ENCODE measurements around the gene FBXW5. TPM values are rescaled to one million over a fixed set of nuclear protein-coding genes. Genes with fewer than 3 reads are reported as not detected.
A peak's percentile ranks its signal among the peaks of the same experiment; 100 is the strongest.

Gene FBXW5, protein sequence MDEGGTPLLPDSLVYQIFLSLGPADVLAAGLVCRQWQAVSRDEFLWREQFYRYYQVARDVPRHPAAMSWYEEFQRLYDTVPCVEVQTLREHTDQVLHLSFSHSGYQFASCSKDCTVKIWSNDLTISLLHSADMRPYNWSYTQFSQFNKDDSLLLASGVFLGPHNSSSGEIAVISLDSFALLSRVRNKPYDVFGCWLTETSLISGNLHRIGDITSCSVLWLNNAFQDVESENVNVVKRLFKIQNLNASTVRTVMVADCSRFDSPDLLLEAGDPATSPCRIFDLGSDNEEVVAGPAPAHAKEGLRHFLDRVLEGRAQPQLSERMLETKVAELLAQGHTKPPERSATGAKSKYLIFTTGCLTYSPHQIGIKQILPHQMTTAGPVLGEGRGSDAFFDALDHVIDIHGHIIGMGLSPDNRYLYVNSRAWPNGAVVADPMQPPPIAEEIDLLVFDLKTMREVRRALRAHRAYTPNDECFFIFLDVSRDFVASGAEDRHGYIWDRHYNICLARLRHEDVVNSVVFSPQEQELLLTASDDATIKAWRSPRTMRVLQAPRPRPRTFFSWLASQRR
- 100 to 1,000 TPM in 3 of 4 donors, 10 to 100 TPM in 1; 96.1 to 262 (median 181) TPM for polyA plus RNA-seq
- long read RNA-seq, donor 1, transcript FBXW5-201 (9 exons, 2,274 nt), result major isoform, 33 of 165 reads
- long read RNA-seq, donor 1, partial matches to known transcripts, result 124 of 165 reads
- long read RNA-seq, donor 1, other reads (novel, unspliced or antisense), result 5 of 165 reads
- long read RNA-seq, donor 2, transcript FBXW5-201 (9 exons, 2,274 nt), result major isoform, 5 of 6 reads
- long read RNA-seq, donor 2, partial matches to known transcripts, result 0 of 6 reads
- long read RNA-seq, donor 2, other reads (novel, unspliced or antisense), result 0 of 6 reads
- long read RNA-seq, donor 3, partial matches to known transcripts, result 37 of 76 reads
- long read RNA-seq, donor 3, other reads (novel, unspliced or antisense), result 36 of 76 reads
- long read RNA-seq, donor 4, result 0 reads
- long read RNA-seq, donor 5, partial matches to known transcripts, result 5 of 8 reads
- long read RNA-seq, donor 5, other reads (novel, unspliced or antisense), result 0 of 8 reads
- long read RNA-seq, donor 6, transcript FBXW5-201 (9 exons, 2,274 nt), result major isoform, 12 of 60 reads
- long read RNA-seq, donor 6, partial matches to known transcripts, result 46 of 60 reads
- long read RNA-seq, donor 6, other reads (novel, unspliced or antisense), result 0 of 60 reads
- long read RNA-seq, donor 7, result 0 reads
- long read RNA-seq, donor 8, partial matches to known transcripts, result 0 of 2 reads
- long read RNA-seq, donor 8, other reads (novel, unspliced or antisense), result 0 of 2 reads
- long read RNA-seq, donor 9, partial matches to known transcripts, result 0 of 3 reads
- long read RNA-seq, donor 9, other reads (novel, unspliced or antisense), result 0 of 3 reads
- long read RNA-seq, donor 10, transcript FBXW5-203 (3 exons, 839 nt), result minor isoform, 6 of 32 reads
- long read RNA-seq, donor 10, transcript FBXW5-201 (9 exons, 2,274 nt), result major isoform, 11 of 32 reads
- long read RNA-seq, donor 10, partial matches to known transcripts, result 15 of 32 reads
- long read RNA-seq, donor 10, other reads (novel, unspliced or antisense), result 0 of 32 reads

DNA sequence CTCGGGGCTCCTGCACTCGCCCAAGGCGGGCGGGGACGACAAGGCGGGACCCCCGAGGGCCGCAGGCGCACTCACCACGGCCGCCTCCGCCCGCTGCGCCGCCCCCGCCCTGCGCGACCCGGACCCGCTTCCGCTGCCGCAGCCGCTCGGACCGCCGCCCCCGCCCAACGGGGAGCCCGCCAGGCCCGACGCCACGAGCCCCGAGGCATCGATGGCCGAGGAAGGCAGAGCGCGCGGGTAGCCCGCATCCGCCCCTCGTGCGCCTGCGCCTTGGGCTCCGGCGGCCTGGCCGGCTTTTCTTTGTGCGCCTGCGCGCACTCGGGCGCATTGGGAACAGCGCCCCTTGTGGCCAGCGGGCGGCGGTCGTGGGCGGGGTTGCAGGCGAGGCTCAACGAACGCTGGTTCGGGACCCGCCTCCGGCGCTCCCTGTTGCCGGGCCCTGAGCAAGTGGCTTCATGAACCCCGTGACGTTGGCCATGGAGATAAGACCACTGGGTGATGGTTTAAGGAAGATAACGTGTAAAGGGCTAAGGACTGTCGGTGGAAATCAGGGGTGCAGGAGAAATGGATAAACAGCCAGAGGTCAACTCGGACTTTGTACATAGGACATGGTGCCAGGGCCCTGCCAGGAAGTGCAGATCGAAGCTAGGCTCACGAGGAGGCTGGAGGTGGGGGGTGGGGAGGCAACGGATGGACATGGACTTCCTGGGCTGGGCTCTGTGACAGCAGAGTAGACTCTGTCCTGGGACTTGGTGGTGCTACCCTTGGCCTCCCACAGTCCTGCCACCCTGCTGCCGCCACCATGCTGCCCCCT, at the start of gene FBXW5, which contains the start of gene C8G:
FBXW5 (minus strand) TSS at position 220 of the 814 bp plus-strand sequence. CDS start 655 bp downstream, outside the sequence.
C8G (plus strand) TSS at position 725 of the 814 bp plus-strand sequence; CDS start at position 803, 78 bp downstream.
- Histone ChIP-seq H3K36me3 (ENCODE audit: control insufficient read depth in 3 of 3, insufficient read depth in 2 of 3, low read depth in 1 of 3, low read length in 3 of 3) (peaks cover 16 to 50% (median 21%) of the 10 kb centered on the region in 3 donors), H3K4me3 (ENCODE audit: low read depth in 1 of 3, low read length in 3 of 3) (peak within 1 kb of the TSS; percentile 89 to 97 (median 90)), H3K4me1 (ENCODE audit: control insufficient read depth in 3 of 3, insufficient read depth in 2 of 3, low read depth in 1 of 3, low read length in 2 of 3) (peaks cover 0 to 48% (median 6%) of the 10 kb centered on the region in 3 donors), H3K9me3 (ENCODE audit: control insufficient read depth in 2 of 2, insufficient read depth in 1 of 2, low read depth in 1 of 2, low read length in 1 of 2) (no peaks in the 10 kb centered on the region), H3K27ac (ENCODE audit: low read depth in 1 of 3, low read length in 2 of 3) (peak within 1 kb of the TSS; percentile 78 to 91 (median 91)), H3K27me3 (ENCODE audit: control insufficient read depth in 3 of 3, insufficient read depth in 3 of 3, low read length in 3 of 3) (no peaks in the 10 kb centered on the region)
- DNase-seq, result peak; percentile 96 to 97
- no peak for FAIRE-seq
- 3 to 4% (median 4%) methylated on average over 46 to 74 of the region's 74 CpGs for WGBS, 3 donors

DNA sequence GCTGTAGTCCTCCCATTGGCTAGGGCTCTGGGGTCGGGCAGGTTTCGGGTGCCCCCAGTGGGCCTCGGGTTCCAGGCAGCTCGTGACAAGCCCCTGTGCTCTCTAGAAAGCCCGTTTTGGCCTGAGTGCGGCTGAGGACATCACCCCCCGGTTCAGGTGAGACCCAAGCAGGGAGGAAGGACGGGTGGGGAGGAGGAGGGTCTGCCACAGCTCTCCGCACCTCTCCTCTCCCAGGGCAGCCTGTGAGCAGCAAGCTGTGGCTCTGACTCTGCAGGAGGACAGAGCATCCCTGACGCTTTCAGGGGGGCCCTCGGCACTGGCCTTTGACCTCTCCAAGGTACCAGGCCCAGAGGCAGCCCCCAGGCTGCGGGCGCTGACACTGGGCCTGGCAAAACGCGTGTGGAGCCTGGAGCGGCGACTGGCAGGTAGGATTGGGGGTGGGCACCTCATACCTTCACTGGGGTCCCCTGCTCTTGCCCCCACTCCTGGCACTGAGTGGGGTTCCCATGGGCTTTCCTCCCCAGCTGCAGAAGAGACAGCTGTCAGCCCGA, 48.4 kb upstream of the FBXW5 start:
- Histone ChIP-seq H3K36me3 (ENCODE audit: control insufficient read depth in 3 of 3, insufficient read depth in 2 of 3, low read depth in 1 of 3, low read length in 3 of 3) (peaks cover 0 to 13% (median 0%) of the 10 kb centered on the region in 3 donors), H3K27ac (ENCODE audit: low read depth in 1 of 3, low read length in 2 of 3) (peak overlapping the region in 2 of 3 donors; percentile 78 to 80), H3K4me1 (ENCODE audit: control insufficient read depth in 3 of 3, insufficient read depth in 2 of 3, low read depth in 1 of 3, low read length in 2 of 3) (peaks cover 2 to 48% (median 11%) of the 10 kb centered on the region in 3 donors), H3K9me3 (ENCODE audit: control insufficient read depth in 2 of 2, insufficient read depth in 1 of 2, low read depth in 1 of 2, low read length in 1 of 2) (peaks cover 0 to 12% of the 10 kb centered on the region in 2 donors), H3K27me3 (ENCODE audit: control insufficient read depth in 3 of 3, insufficient read depth in 3 of 3, low read length in 3 of 3) (peaks cover 0 to 40% (median 0%) of the 10 kb centered on the region in 3 donors), H3K4me3 (ENCODE audit: low read depth in 1 of 3, low read length in 3 of 3) (peak overlapping the region; percentile 65 to 76 (median 71))
- DNase-seq (no peak), FAIRE-seq (no peak)
- WGBS, 3 donors, result 27 to 40% (median 31%) methylated on average over 18 of the region's 18 CpGs

DNA sequence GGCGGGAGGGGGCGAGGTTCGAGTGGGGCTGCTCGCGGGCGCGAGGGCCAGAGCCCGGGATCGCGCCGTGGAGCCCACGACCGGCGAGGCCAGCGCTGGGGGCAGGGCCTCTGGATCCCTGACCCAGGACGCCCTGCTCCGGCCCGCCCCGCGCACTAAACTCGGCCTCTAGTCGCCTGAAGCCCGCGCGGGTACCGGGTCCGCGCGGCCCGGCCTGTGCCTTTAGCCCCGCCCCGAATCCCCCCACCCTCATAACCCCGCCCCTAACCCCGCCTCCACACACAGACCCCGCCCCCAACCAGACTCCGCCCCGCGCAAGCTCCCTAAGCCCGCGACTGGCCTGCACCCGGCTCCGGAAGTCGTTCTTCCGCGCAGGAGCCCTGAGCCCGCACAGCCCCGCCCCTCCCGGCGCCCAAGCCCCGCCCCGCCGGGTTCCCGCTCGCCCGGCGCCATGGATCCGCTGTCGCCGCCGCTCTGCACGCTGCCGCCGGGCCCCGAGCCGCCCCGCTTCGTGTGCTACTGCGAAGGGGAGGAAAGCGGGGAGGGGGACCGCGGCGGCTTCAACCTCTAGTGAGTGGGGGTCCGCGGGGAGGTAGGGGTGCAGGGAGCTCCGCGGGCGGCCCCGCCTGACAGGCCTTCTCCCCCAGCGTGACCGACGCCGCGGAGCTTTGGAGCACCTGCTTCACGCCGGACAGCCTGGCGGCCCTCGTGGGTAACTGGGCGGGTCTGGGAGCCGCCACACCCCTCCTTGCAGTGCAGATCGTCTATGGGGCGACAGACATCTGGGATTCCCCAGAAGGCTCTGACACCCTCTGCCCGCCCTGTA, 47.7 kb upstream of the FBXW5 start, which contains the start of gene PAXX:
PAXX (plus strand) TSS at position 430 of the 826 bp plus-strand sequence; CDS start at position 452, 22 bp downstream.
- WGBS, 3 donors, result 0 to 1% (median 0%) methylated on average over 57 to 92 of the region's 92 CpGs

DNA sequence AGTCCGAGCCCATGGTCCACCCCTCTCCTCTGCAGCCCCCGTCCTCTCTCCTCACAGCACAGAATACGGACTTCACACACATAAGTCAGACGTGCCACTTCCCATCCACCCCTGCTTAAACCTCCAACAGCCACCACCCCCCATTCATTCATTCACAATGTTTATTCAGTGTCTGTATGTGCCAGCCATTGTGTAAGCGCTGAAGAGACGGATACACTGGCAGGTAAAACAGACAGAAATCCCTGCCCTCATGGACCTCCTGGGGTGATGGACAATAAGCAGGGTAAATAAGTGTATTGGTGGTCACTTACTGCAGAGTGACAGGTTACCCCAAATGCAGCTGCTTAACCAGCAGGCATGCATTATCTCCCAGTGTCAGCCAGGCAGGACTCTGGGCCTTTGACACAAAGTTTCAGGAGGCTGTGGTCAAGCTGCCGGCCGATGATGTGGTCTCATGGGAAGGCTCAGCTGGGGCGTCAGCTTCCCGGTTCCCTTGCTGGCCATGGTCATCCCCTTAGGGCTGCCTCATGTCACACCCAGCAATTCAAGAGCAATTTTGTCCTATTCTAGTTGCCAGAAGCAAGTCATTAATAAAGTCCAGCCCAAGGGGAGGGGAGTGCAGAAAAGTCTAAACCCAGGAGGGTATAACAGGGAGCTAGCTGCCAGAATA, 45.8 kb upstream of the FBXW5 start:
- peaks cover 0 to 12% of the 10 kb centered on the region in 2 donors for H3K9me3 ChIP-seq (ENCODE audit: control insufficient read depth in 2 of 2, insufficient read depth in 1 of 2, low read depth in 1 of 2, low read length in 1 of 2)
- H3K4me3 ChIP-seq (ENCODE audit: low read depth in 1 of 3, low read length in 3 of 3), result no peak overlapping the region
- no peak overlapping the region for H3K27ac ChIP-seq (ENCODE audit: low read depth in 1 of 3, low read length in 2 of 3)
- H3K27me3 ChIP-seq (ENCODE audit: control insufficient read depth in 3 of 3, insufficient read depth in 3 of 3, low read length in 3 of 3), result peaks cover 0 to 36% (median 3%) of the 10 kb centered on the region in 3 donors
- H3K36me3 ChIP-seq (ENCODE audit: control insufficient read depth in 3 of 3, insufficient read depth in 2 of 3, low read depth in 1 of 3, low read length in 3 of 3), result peaks cover 0 to 13% (median 0%) of the 10 kb centered on the region in 3 donors
- peaks cover 2 to 27% (median 3%) of the 10 kb centered on the region in 3 donors for H3K4me1 ChIP-seq (ENCODE audit: control insufficient read depth in 3 of 3, insufficient read depth in 2 of 3, low read depth in 1 of 3, low read length in 2 of 3)
- FAIRE-seq (no peak), DNase-seq (no peak)
- WGBS, 3 donors, result 82 to 83% (median 83%) methylated on average over 10 of the region's 10 CpGs

More for the DNA sequence above, 47.7 kb upstream of the FBXW5 start, which contains the start of gene PAXX:
- Histone ChIP-seq H3K4me3 (ENCODE audit: low read depth in 1 of 3, low read length in 3 of 3) (peak within 1 kb of the TSS; percentile 65 to 76 (median 71)), H3K9me3 (ENCODE audit: control insufficient read depth in 2 of 2, insufficient read depth in 1 of 2, low read depth in 1 of 2, low read length in 1 of 2) (peaks cover 0 to 12% of the 10 kb centered on the region in 2 donors), H3K27me3 (ENCODE audit: control insufficient read depth in 3 of 3, insufficient read depth in 3 of 3, low read length in 3 of 3) (peaks cover 0 to 37% (median 0%) of the 10 kb centered on the region in 3 donors), H3K27ac (ENCODE audit: low read depth in 1 of 3, low read length in 2 of 3) (peak within 1 kb of the TSS; percentile 53 to 92 (median 91)), H3K4me1 (ENCODE audit: control insufficient read depth in 3 of 3, insufficient read depth in 2 of 3, low read depth in 1 of 3, low read length in 2 of 3) (peaks cover 2 to 45% (median 11%) of the 10 kb centered on the region in 3 donors), H3K36me3 (ENCODE audit: control insufficient read depth in 3 of 3, insufficient read depth in 2 of 3, low read depth in 1 of 3, low read length in 3 of 3) (peaks cover 0 to 13% (median 0%) of the 10 kb centered on the region in 3 donors)
- FAIRE-seq (no peak), DNase-seq (peak; percentile 90 to 94)

DNA sequence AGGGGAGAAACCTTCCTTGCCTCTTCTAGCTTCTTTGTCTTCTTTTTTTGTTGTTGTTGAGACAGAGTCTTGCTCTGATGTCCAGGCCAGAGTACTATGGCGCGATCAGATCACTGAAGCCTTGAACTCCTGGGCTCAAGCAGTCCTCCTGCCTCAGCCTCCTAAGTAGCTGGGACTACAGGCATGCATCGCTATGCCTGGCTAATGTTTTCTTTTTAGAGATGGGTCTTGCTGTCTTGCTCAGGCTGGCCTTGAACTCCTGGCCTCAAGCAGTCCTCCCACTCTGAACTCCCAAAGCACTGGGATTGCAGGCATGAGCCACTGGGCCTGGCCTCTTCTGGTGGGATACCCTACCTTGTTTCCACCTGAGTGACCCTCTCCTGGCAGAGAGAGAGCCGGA, 44.3 kb upstream of the FBXW5 start:
- FAIRE-seq, result no peak
- WGBS, 3 donors, result 91 to 96% (median 93%) methylated on average over 4 of the region's 4 CpGs
- DNase-seq, result no peak
- Histone ChIP-seq H3K9me3 (ENCODE audit: control insufficient read depth in 2 of 2, insufficient read depth in 1 of 2, low read depth in 1 of 2, low read length in 1 of 2) (peaks cover 0 to 12% of the 10 kb centered on the region in 2 donors), H3K4me3 (ENCODE audit: low read depth in 1 of 3, low read length in 3 of 3) (no peak overlapping the region), H3K36me3 (ENCODE audit: control insufficient read depth in 3 of 3, insufficient read depth in 2 of 3, low read depth in 1 of 3, low read length in 3 of 3) (peaks cover 0 to 6% (median 0%) of the 10 kb centered on the region in 3 donors), H3K27me3 (ENCODE audit: control insufficient read depth in 3 of 3, insufficient read depth in 3 of 3, low read length in 3 of 3) (peaks cover 3 to 38% (median 6%) of the 10 kb centered on the region in 3 donors), H3K27ac (ENCODE audit: low read depth in 1 of 3, low read length in 2 of 3) (no peak overlapping the region), H3K4me1 (ENCODE audit: control insufficient read depth in 3 of 3, insufficient read depth in 2 of 3, low read depth in 1 of 3, low read length in 2 of 3) (peaks cover 0 to 20% (median 2%) of the 10 kb centered on the region in 3 donors)

DNA sequence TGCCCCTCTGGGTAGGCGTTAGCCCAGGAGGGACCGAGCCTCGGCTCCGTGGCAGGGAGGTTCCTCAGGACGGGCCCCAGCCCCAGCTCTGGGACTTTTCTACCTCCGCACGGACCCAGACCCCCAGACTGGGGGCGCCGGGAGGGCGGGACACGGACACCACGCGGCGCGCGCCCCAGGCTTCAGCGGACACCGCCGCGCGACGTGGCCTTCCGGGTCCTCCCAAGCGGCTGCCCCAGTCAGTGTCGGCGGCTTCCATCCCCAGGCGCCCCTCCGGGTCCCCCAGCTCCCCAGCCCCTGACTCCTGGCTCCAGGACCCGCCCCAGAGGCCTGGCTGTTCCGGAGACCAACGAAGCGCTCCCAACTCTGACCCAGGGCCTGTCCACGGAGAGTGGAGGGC, 41.3 kb upstream of the FBXW5 start:
- Histone ChIP-seq H3K27ac (ENCODE audit: low read depth in 1 of 3, low read length in 2 of 3) (no peak overlapping the region), H3K36me3 (ENCODE audit: control insufficient read depth in 3 of 3, insufficient read depth in 2 of 3, low read depth in 1 of 3, low read length in 3 of 3) (no peaks in the 10 kb centered on the region), H3K9me3 (ENCODE audit: control insufficient read depth in 2 of 2, insufficient read depth in 1 of 2, low read depth in 1 of 2, low read length in 1 of 2) (peaks cover 0 to 7% of the 10 kb centered on the region in 2 donors), H3K4me1 (ENCODE audit: control insufficient read depth in 3 of 3, insufficient read depth in 2 of 3, low read depth in 1 of 3, low read length in 2 of 3) (peaks cover 0 to 5% (median 0%) of the 10 kb centered on the region in 3 donors), H3K4me3 (ENCODE audit: low read depth in 1 of 3, low read length in 3 of 3) (no peak overlapping the region), H3K27me3 (ENCODE audit: control insufficient read depth in 3 of 3, insufficient read depth in 3 of 3, low read length in 3 of 3) (peaks cover 3 to 37% (median 6%) of the 10 kb centered on the region in 3 donors)
- FAIRE-seq, result no peak
- DNase-seq, result no peak
- 22 to 26% (median 22%) methylated on average over 19 to 33 of the region's 33 CpGs for WGBS, 3 donors

Data from small intestine (tissue), 16 donors.